Breast epithelium (tissue), 3 donors: ENCODE measurements around the gene OSBPL6.

Experiments
- CTCF ChIP-seq, 3 donors: fragments of 450-650 bp; IDR thresholded peaks; one replicate each; pipeline ENCODE4 v1.5.1; 2016 to 2017; ENCODE audit warnings: antibody characterized with exemption in 3 of 3, mild to moderate bottlenecking in 3 of 3, moderate library complexity in 3 of 3
- POLR2A ChIP-seq: fragments of 450-650 bp; IDR thresholded peaks from one replicate; pipeline ENCODE4 v1.6.1; 2016; ENCODE audit warnings: antibody characterized with exemption, mild to moderate bottlenecking, moderate library complexity
- POLR2AphosphoS5 ChIP-seq, 3 donors: sonication (generic); formaldehyde crosslinking; IDR thresholded peaks; one replicate each; pipeline ENCODE4 v1.6.1; 2017; ENCODE audit warnings: antibody characterized with exemption in 3 of 3

- TF ChIP-seq POLR2AphosphoS5 (IDR thresholded peaks at IDR 0.05) (no peak), CTCF (IDR thresholded peaks at IDR 0.05) (no peak), POLR2A (no peak)
Measured at GRCh38 chr2:178324077-178324476, 129.8 kb downstream of the OSBPL6 start.
